NCI-H2196 treated with DMSO at 0.1 percent for 48 hours (cell line): ENCODE results near the gene ZNF598.
A peak's percentile ranks its signal among the peaks of the same experiment; 100 is the strongest.

Experiments used
- DNase-seq: peaks from one replicate; lab custom pipeline; 2025; ENCODE audit not compliant: unreplicated experiment; lab: John Stamatoyannopoulos, UW

Gene ZNF598

DNA sequence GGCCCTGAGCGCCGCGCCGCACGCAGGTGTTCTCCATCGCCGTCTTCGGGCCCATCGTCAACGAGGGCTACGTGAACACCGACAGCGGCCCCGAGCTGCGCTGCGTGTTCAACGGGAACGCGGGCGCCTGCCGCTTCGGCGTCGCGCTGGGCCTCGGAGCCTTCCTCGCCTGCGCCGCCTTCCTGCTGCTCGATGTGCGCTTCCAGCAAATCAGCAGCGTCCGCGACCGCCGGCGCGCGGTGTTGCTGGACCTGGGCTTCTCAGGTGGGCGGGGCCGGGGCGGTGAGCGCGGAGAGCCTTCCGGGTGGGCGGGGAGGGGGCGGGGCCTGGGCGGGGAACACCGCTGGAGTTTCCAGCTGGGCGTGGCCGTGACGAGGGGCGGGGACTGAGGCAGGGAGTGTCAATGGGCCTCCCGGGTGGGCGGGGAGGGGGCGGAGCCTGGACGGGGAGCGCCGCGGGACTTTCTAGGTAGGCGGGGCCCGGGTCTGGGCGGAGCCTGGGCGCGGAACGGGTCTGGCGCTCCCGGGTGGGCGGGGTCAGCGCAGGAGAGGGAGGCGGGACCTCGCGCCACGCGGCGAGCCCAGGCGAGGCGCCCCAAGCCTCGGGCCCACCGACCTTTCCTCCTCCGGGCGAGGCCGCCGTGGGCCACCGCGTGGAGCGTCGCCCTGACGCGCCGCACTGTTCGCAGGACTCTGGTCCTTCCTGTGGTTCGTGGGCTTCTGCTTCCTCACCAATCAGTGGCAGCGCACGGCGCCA is 17.5 kb downstream of the ZNF598 start:
- DNase-seq: no peak

DNA sequence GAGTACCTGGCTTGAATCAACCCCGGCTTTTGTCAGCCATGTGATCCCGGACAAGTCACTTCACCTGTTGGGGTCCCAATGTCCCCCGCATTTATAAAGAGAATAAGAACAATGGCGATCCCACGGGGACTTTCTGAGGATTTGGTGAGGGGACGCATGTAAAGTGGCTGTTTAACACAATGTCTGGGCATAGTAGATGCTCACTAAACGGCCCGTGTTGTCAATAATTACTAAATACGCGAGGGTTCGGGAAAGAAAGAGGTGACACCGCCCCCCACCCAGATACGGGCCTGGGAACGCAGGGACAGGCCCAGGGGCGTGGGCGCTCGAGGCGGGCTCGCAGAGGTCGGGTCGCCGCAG is 18.1 kb downstream of the ZNF598 start:
- DNase-seq: no peak

DNA sequence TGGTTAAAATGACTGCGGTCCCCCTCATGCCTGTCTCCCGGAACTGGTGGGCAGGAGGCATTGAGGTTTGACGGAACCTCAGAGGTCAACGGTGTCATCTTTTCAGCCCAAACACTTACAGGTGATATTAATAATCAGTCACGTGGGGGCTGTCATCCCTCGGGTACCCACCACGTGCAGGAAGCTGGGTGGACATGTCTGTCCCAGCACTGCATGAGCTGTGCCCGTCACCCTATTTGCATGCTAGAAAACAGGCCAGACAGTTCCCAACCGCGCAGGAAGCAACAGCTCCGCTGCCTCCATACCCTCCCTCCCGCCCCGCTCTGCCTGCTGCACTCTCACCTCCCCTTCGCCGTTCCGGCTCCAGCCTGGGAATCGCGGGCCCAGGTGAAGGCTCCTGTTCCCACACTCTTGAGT is 18.5 kb downstream of the ZNF598 start:
- no peak for DNase-seq

DNA sequence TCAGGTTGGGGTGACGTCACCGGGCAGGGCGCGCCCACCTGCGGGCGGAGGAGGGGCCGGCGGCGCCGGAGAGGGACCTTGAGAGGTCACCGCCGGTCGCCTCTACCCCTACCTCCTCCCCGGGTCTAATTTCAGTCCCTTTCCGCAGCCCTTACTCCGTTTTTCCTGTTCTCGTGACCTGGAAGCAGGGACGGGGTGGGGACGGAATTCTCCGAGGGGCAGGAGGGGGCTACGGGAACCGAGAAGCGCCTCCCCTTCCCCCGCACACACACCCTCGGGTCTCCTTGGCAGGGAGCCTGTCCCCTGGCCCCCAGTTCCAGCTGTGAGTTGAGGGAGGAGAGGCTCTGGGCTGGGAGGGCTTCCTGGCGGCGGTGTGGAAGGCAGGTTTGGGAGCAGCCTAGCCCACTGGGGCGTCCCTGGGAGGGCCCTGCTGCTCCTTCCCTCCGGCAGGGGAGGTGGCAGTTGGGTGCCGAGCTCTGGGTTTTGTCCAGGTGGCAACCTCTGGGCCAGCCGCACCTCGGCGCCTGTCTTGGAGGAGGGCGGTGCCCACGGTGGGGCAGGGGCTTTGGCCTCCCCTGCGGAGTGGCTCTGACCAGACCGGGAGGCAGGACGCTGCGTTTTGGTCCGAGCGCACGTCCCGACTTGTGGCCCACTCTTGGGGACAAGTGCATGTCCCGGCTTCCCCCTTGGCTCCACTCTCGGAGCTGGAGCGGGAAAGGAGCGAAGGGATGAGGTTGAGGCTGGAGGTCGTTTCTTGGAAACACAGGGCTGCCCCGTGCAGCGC is 19.1 kb downstream of the ZNF598 start:
- DNase-seq: peak; percentile 36

DNA sequence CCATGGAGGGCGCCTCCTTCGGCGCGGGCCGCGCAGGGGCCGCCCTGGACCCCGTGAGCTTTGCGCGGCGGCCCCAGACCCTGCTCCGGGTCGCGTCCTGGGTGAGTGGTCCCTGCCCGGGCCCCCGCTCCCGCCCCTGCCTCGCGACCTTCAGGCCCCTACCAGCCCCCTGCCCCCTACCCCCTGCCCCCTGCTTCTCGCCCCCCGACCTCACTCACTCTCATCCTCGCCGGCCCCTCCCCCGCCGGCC is 19.6 kb downstream of the ZNF598 start:
- DNase-seq: no peak

DNA sequence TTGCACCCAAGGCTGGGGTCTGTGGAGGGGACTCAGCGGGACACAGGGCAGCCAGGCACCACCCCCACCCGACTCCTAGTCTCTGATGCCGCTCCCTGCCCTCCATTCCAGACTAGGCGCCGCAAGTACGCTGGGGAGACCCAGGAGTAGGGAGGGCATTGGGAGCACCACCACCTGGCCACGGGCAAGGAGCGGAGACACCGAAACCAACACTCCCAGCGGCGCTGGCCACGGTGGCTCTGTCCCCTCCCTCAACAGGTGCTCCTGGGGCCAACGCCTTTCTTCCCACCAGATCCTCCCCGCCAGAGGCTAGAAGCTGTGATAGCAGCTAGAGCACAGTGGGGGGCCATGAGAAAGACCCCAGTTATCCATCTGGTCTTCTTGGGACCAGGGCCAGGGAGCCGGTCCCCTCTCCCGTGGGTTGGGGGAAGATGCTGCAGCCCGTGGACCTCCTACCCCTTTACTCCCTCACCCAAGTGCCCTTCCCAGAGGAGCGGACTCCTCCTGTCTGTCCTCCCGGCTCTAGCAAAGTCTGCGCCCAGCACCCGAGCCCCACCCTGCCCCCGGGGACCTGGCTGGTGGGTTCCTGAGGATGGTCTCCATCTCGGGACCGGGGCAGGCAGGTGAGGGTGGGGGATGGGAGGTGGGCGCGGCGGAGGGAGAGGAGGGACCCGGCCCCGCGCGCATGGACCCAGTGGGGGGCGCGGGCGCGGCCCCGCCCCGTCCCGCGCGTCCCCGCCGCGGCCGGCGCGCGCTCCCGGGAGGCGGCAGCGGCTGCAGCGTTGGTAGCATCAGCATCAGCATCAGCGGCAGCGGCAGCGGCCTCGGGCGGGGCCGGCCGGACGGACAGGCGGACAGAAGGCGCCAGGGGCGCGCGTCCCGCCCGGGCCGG is 20.2 kb downstream of the ZNF598 start, which contains the start of gene SYNGR3:
TSS of gene SYNGR3 (plus strand) at position 762 of the 892 bp plus-strand sequence. CDS start 133 bp downstream, outside the sequence.
- peak; percentile 15 for DNase-seq

DNA sequence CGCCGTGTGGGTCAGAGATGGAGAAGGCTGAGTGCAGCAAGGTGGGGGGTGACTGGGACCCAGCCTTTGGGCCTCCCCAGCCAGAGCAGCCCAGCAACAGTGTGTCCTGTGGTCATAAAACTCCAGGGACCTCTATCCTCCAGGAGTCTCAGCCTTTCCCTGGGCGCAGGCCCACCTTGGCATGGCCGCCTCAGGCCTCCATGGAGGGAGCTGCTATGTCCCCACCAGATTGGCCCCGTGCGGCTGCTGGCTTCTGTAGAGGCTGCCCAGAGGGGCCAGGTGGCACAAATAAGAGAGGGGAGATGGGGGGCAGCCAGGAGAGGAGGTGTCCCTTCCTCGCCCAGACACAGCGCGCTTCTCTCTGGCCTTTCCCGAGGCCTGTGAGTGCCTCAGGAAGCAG is 22.4 kb downstream of the ZNF598 start:
- no peak for DNase-seq

DNA sequence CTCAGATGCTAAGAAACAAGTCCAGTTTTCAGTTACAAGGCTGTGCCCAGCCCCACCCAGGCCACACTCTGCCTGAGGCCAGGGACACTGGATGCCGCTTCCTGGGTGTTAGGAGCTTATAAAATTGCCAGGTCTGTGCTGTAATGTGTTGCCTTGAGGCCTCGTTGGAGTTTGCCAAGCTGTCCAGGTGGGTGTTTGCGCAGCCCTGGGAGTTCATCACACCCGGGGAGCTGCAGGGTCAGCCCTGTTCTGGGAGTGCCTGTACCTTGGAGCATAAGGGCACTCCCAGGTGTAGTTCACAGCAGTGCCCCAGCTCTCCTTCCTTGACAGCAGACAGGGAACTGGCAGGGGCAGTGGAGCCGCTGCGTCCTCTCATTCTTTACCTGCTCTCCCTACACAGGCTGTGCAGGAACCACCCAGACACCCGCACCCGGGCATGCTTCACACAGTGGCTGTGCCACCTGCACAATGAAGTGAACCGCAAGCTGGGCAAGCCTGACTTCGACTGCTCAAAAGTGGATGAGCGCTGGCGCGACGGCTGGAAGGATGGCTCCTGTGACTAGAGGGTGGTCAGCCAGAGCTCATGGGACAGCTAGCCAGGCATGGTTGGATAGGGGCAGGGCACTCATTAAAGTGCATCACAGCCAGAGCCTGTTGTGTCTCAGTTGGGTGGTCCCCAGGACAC is 24.0 kb downstream of the ZNF598 start:
- no peak for DNase-seq

DNA sequence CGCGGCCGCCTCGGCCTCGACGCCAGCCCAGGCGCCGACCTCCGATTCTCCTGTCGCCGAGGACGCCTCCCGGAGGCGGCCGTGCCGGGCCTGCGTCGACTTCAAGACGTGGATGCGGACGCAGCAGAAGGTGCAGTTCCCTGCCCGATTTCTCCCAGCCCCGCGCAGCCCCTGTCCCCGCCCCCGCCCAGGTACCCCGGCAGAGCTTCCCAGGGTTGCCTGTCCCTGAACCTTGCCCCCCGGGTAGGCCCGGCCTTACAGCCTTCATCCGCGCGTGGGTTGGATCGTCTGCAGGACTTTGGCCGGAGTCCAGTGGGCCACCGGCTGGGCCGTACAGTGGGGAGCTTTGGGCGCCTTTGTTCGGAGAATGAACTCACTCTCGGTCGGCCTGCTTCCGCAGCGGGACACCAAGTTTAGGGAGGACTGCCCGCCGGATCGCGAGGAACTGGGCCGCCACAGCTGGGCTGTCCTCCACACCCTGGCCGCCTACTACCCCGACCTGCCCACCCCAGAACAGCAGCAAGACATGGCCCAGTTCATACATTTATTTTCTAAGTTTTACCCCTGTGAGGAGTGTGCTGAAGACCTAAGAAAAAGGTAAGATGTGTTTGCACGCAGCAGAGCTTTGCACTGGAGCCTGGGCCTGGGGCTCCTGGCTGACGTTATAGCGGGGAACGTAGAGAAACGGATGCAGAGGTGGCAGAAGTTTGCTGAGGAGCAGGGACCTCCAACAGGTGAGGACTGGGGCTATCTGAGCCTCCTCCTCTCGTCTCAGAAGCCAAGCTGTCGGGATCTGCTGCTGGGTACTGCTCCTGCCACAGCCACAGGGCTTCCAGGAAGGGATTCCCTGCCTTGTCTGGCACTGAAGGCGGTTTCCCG is 25.0 kb downstream of the ZNF598 start:
- no peak for DNase-seq

DNA sequence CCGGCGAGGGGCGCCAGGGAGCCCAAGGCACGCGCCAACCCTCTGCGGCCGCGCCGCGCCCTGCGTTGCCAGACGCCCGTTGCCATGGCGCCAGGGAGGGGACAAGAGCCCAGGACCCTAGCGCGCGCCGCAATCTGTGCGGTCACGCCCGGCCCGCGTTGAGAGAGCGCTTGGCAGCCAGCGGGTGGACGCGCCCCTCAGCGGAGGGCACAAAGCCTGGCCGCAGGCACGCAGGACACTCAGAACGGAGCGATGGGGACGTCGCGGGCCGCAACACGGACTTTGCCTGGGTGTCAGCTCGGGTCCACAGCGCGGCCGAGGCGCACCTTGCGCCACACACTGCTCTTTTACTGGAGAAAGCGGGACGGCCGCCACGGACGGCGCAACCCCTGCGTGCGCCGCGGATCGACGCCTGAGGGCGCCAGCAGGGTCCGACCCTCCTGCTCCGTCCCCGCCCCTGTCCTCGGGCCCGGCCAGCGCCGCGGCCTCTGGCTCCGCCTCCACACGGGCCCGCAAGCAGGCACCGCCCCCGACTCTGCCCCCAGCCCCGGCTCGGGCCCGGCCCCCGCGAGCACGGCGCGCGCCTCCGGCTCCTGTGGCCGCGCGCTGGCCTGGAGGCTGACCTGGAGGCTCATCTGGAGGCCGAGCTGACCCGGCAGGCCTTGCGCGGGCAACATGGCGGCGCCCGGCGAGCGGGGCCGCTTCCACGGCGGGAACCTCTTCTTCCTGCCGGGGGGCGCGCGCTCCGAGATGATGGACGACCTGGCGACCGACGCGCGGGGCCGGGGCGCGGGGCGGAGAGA is 25.9 kb downstream of the ZNF598 start, which contains the start of gene GFER:
TSS of gene GFER (plus strand) at position 650 of the 803 bp plus-strand sequence. CDS start at position 676, 26 bp downstream.
- DNase-seq: peak; percentile 86

DNA sequence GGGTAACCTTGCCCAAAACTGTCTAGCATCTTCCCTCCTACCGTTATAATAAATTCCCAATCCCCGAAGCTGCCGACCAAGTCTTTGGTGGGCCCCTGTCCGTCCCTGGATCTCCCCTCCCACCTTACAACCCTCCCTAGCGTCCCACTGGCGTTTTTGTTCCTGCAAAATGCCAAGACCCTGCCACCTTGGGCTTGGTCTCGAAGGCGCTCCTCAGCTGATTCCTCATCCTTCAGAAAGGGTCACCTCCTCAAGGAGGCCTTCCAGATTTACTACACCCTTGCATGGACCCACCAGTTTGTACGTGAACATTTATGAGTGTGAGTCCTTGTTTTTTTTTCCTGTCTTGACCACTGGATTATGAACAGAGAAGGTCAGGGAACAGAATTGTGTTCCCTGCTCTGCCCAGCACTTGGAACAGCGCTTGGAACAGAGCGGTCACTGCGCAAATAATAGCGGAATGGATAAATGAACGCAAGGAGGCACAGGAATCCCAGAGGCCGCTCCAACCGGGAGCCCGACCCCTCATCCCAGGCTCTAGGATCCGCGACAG is 26.6 kb downstream of the ZNF598 start:
- DNase-seq: no peak

DNA sequence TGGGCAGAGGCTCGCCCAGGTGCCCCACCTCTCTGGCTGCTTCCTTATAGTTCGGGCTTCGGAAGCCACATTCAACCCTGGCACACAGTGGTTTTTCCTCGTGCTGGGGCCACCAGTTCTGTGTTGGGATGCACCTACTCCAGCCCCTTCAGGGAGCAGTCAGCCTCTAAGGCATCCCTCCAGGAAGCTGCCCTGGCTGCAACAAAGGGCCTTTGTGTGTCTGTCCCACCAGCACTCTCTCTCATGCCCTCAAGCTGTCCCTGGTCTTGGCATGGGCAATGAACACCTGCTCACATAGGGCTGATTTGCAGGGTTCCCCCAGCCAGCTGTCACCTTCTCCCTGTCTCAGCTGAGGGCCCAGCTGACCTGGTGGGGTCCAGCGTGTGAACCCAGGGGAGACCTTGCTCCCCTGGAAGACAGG is 27.6 kb downstream of the ZNF598 start:
- DNase-seq: peak; percentile 80

DNA sequence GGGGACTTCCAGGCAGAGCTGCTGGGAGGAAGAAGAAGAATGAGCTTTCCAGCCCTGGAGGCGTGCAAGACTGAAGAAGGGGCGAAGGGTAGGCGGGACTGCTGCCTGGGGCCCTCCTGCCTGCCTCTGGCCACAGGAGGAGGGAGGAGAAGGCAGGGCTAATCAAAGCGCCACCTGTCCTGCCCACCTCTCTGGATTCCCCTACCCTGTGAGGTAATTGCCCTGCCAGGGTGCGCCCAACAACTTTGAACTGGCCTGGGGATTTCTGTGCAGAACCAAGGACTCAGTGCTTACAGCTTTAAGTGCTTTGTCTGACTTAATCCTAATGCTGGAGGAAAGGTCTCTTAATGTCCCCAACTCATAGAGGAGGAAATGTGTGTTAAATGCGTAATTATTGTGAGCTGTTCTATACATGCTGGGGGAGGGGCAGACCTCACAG is 28.2 kb downstream of the ZNF598 start, which contains the start of gene NOXO1:
TSS of gene NOXO1 (minus strand) at position 72 of the 439 bp plus-strand sequence. CDS start 290 bp downstream, outside the sequence.
- no peak for DNase-seq

DNA sequence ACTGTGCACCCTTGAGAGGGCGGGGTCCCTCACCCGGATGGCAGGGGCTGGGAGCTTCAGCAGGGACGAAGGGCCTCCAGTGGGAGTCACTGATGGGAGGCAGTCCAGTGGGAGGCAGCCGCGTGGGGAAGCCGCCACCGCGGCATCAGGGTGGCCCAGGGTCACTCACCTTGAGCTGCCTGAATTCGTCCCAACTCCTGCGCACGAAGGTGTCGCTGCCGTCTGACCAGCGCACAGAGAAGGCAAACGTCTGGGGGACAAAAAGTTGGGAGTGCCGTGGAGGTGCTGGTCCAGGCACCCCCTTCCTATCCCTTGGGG is 28.9 kb downstream of the ZNF598 start:
- DNase-seq: no peak

DNA sequence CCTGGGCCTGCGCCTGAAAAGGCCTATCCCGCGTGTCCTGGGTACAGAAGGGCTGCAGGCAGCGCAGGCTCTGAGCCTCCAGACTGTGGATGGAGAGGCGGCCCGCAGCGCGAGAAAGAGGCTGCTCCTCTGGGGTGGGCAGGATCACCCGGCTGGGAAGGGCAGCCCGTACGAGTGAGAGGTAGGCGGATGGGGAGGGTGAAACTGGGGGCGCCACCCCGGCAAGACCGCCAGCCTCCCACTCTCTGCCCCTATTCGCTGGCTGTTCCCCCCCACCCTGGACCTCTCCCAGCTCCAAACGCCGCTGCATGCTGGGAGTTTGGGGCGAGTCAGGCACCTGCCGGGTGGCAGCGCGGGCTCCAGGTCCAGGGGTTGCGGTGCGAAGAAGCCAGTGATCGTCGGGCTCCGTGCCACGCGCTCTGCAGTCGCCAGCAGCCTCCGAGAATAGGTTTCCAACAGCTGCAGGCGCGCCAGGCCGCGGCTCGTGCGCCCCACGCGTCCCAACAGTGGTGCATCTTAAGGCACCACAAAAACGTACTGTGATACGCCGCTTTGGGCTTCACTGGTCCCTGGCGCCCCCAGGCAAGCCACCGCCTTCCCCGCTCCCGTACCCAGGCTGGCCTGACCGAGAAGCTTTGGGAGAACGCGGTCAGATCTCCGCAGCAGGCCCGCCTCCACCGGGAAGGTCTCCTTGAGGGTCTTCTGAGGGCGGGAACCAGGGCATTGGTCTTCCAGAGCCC is 29.4 kb downstream of the ZNF598 start:
- no peak for DNase-seq

DNA sequence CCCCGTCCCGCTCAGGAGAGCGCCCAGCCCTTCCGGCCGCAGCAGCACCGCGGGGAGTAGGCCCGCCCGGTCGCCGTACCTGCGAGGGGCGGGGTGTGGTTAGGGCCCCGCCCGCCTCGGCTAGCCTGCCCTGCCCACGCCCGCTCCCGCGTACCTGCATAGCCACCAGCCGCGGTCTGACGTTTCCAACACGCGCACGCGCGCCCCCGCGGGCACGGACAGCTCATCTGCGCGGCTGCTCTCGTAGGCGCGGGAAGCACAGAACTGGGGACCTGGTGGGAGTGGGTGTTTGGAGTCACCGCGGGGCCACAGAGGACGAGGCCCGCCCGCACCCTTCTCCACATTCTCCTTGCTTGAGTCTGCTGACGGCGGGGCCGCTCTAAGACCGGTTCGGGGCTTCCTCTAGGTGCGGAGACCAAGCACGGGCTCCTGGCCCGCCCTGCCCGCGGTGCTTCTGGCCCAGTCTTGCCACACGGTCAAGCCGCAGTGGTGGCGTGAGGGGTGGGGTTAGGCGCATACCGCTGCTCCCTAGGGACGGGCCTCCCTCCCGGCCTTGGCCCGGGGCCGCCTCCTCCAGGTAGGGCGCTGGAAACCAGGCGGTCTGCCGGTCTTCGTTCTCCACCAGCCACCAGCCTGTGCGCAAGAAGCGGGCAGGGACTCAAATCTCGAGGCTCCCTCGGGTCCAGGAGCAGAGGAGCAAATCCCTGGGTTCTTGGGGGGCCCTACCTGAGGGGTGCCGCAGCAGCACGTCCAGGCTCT is 30.2 kb downstream of the ZNF598 start:
- peak; percentile 82 for DNase-seq

DNA sequence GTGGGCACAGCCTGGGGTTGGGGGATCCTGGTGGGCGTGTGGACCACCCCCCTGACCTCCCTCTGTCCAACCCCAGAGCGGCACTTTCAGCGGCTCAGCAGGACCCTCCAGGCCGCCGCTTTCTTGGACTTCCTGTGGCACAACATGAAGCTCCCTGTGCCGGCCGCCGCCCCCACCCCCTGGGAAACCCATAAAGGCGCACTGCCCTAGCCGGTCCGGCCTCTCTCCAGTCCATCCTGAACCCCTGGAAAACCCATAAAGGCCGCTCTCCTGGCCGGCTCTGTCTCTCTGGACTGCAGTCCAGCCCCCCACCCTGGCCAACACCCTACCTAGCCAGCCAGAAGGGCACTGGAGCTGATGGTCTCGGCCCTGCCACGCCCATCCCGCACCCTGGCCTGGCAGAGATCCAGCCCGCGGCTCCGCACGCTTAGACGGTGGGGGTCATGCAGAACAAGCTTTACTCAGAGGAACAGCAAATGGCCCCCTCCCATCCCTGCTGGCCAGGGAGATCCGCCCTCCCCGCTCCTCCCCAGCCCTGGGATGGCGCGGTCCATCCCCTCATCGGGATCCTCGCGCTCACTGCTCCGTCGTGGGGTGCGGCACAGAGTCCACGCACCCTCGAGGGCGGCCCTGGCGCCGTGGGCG is 31.0 kb downstream of the ZNF598 start:
- DNase-seq: no peak
